Chondrocyte (in vitro differentiated cells): ENCODE data around the gene ERBB4. TPM values are rescaled to one million over a fixed set of nuclear protein-coding genes. Genes with fewer than 3 reads are reported as not detected.
A peak's percentile ranks its signal among the peaks of the same experiment; 100 is the strongest.

ENCODE experiments used
- DNase-seq: peaks from one replicate; pipeline ENCODE4 v3.0.0; 2021; ENCODE audit warnings: mixed read lengths, low spot score
- H3K27ac Mint-ChIP-seq: one replicate; pipeline ENCODE4 v1.8.0; 2021; ENCODE audit warnings: mild to moderate bottlenecking, moderate library complexity, mixed read lengths; ENCODE audit not compliant: unreplicated experiment
- H3K27me3 Mint-ChIP-seq: 2 replicates; pipeline ENCODE4 v1.8.0; 2021; ENCODE audit warnings: low read depth, mixed read lengths
- H3K36me3 Mint-ChIP-seq: 2 replicates; pipeline ENCODE4 v1.8.0; 2021; ENCODE audit warnings: low read depth, mixed read lengths
- H3K4me1 Mint-ChIP-seq: 2 replicates; pipeline ENCODE4 v1.8.0; 2021; ENCODE audit warnings: low read depth, mild to moderate bottlenecking, mixed read lengths
- H3K4me3 Mint-ChIP-seq: one replicate; pipeline ENCODE4 v1.8.0; 2021; ENCODE audit warnings: mild to moderate bottlenecking, moderate library complexity, mixed read lengths; ENCODE audit not compliant: unreplicated experiment
- H3K9me3 Mint-ChIP-seq: 2 replicates; pipeline ENCODE4 v1.8.0; 2021; ENCODE audit warnings: low read depth, mixed read lengths
- total RNA-seq: library from RNA; stranded (reverse); gene quantifications from 3 replicates; pipeline ENCODE4 v1.2.1, GENCODE V29; 2021
- TF ChIP-seq, protein P1 (sequence below): fragments of 200-600 bp; sonication (generic); IDR thresholded peaks from 2 replicates; pipeline ENCODE4 v1.5.0; 2021; ENCODE audit warnings: antibody characterized with exemption, mild to moderate bottlenecking, moderate library complexity

Gene ERBB4
- total RNA-seq, 1 donor from 2014 or later: 1.3 TPM

DNA sequence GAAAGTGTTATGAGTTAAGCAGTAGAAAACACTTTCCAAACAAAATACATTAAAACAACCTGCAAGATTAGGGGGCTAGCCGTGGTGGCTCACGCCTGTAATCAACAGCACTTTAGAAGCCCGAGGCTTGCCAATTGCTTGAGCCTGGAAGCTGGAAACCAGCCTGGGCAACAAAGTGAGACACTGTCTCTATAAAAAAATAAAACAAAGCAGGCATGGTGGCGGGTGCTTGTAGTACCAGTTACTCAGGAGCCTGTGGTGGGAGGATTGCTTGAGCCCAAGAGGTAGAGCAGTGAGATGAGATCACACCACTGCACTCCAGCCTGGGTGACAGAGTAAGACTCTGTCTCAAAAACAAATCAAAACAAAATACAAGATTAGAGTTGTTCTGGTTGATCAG, 208.3 kb downstream of the ERBB4 start:
- Mint-ChIP-seq H3K9me3 (no peaks in the 10 kb centered on the region), H3K4me3 (no peak overlapping the region), H3K27me3 (no peaks in the 10 kb centered on the region), H3K36me3 (no peaks in the 10 kb centered on the region), H3K4me1 (peaks cover 6% of the 10 kb centered on the region), H3K27ac (no peak overlapping the region)
- TF ChIP-seq, protein P1, sequence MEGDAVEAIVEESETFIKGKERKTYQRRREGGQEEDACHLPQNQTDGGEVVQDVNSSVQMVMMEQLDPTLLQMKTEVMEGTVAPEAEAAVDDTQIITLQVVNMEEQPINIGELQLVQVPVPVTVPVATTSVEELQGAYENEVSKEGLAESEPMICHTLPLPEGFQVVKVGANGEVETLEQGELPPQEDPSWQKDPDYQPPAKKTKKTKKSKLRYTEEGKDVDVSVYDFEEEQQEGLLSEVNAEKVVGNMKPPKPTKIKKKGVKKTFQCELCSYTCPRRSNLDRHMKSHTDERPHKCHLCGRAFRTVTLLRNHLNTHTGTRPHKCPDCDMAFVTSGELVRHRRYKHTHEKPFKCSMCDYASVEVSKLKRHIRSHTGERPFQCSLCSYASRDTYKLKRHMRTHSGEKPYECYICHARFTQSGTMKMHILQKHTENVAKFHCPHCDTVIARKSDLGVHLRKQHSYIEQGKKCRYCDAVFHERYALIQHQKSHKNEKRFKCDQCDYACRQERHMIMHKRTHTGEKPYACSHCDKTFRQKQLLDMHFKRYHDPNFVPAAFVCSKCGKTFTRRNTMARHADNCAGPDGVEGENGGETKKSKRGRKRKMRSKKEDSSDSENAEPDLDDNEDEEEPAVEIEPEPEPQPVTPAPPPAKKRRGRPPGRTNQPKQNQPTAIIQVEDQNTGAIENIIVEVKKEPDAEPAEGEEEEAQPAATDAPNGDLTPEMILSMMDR: no peak
- DNase-seq: peak; percentile 34

DNA sequence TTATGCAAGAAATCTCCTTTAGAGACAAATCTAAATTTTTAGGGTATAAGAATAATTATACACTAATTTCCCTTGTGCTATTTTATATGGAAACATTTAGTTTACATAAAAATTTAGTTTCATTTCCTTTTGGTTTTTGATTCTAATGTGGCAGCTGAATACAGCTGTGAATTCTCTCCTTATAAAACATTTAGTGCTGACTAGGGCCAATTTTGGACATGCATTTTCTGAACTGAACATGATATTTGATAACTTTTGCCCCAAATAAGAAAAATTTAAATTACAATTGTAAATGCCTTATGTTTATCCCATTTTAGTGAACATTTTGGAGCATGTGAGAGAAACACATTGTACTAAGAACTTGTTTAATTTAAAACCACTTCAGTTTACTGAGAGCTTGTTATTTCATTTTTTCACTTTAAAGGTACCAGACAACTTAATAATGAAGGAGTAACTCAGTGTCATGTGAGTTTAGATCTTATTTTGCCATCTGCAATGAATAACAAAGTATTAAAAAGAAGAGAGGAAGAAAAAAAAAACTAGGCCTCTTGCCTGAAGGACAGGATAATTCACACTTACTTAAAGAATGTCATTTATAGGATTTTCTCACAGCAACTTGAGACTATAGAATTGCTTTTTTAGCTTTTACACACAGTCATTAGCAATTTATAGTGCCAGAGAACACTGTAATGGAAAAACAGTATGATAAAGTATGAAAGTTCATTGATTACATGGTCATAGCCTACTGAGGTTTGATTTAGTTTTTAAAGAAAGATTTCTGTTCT, 209.7 kb downstream of the ERBB4 start:
- TF ChIP-seq, protein P1: no peak
- H3K27ac Mint-ChIP-seq: no peak overlapping the region
- no peaks in the 10 kb centered on the region for H3K36me3 Mint-ChIP-seq
- no peaks in the 10 kb centered on the region for H3K9me3 Mint-ChIP-seq
- DNase-seq: no peak
- no peaks in the 10 kb centered on the region for H3K27me3 Mint-ChIP-seq
- no peak overlapping the region for H3K4me3 Mint-ChIP-seq
- peaks cover 6% of the 10 kb centered on the region for H3K4me1 Mint-ChIP-seq

DNA sequence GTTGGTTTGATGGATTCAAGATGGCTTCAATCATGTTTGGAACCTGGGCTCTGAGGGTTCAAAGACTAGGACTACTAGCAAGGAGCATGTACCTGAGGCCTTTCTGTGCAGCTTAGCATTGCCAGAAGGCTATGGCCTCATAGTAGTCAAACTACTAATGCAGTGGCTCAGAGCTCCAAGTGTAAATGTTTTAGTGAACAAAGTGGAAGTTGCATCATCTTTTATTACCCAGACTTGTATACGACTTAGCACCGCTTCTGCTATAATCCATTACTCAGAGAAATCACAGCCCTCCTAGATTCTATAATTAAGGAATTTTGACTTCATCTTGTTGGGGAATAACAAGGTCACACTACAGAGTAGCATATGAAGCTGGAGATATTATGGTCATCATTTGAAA, 210.5 kb downstream of the ERBB4 start:
- Mint-ChIP-seq H3K9me3 (no peaks in the 10 kb centered on the region), H3K27me3 (no peaks in the 10 kb centered on the region), H3K4me1 (peaks cover 6% of the 10 kb centered on the region), H3K4me3 (no peak overlapping the region), H3K36me3 (no peaks in the 10 kb centered on the region), H3K27ac (no peak overlapping the region)
- DNase-seq: no peak
- TF ChIP-seq, protein P1: no peak

DNA sequence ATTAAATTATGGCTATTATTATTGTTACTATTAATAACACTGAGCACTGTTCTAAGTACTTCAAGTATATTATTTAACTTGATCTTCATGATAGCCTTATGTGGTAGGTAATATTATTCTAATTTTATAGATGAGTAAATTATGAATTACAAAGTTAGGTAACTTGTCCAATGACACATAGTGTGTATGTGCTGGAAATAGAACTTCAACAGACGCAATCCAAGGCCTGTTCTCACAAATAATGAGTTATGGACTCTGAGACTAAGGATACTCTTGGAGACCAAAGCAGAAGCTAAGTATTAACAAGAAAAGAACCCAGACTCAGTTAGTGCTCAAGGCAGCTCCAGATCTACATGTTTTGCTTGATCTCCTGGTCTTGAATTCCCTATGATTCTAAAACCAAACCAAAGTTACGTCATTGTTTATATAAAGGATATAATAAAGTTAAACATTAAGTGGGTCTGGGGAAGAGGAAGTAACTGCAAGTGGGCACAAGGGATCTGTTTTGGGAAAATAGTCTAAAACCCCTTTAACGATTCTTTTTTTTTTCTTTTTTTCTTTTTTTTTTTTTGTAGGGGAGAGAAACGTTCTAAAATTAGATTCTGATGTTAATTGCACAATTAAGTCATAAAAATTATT, 211.3 kb downstream of the ERBB4 start:
- TF ChIP-seq, protein P1: no peak
- Mint-ChIP-seq H3K27ac (no peak overlapping the region), H3K4me3 (no peak overlapping the region), H3K4me1 (peaks cover 6% of the 10 kb centered on the region), H3K9me3 (no peaks in the 10 kb centered on the region), H3K27me3 (no peaks in the 10 kb centered on the region), H3K36me3 (no peaks in the 10 kb centered on the region)
- DNase-seq: no peak

DNA sequence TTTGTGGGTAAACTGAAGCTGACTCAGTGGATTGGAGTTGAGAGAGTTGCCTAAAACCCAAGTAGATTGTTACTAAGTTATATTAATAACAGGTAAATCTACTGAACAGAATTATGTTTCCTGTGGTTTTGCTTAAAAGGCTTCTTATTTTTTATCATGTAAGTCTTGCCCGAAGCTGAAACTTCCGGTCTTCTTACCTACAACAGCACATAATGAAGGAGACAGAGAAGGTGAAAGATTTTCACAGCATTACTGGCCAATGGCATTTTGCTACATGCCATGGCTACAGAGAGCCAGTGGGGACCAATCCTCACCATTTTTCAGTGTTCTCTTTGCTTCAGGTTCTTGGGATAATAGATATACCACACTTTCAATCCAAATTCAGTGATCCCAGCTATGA, 220.0 kb downstream of the ERBB4 start:
- no peaks in the 10 kb centered on the region for H3K9me3 Mint-ChIP-seq
- H3K36me3 Mint-ChIP-seq: no peaks in the 10 kb centered on the region
- DNase-seq: no peak
- H3K27me3 Mint-ChIP-seq: no peaks in the 10 kb centered on the region
- H3K27ac Mint-ChIP-seq: no peak overlapping the region
- H3K4me3 Mint-ChIP-seq: no peak overlapping the region
- TF ChIP-seq, protein P1: no peak
- H3K4me1 Mint-ChIP-seq: no peaks in the 10 kb centered on the region
